HepG2 (cell line): ENCODE data around the gene HS3ST3B1. TPM values are rescaled to one million over a fixed set of nuclear protein-coding genes. Genes with fewer than 3 reads are reported as not detected.

Experiments
- ATAC-seq: fragments of 200-7000 bp; cut with Tn5 transposase; 3 replicates; pipeline ENCODE4 v1.9.1; 2020; ENCODE audit warnings: mild to moderate bottlenecking, moderate library complexity
- BruUV-seq: library from RNA; stranded (reverse); fragments of 400-500 nt; replicated peaks from 2 replicates; lab custom pipeline; 2021; lab: Mats Ljungman, UMichigan
- CTCF ChIA-PET: fragments of 300-600 bp; formaldehyde crosslinking; extraction: SDS; loops from one replicate; lab custom pipeline; 2021; ENCODE audit warnings: low total read pairs, inconsistent platforms, low intra/inter-chr PET ratio; lab: Yijun Ruan, JAX
- POLR2A ChIA-PET: fragments of 350-600 bp; sonication (Branson Sonifier 250); formaldehyde crosslinking; loops from one replicate; lab custom pipeline; 2020; ENCODE audit warnings: antibody characterized with exemption, inconsistent platforms; lab: Yijun Ruan, JAX
- DNase-seq: peaks from one replicate; pipeline ENCODE4 v3.0.0-alpha.2; 2015; ENCODE audit warnings: low spot score
- FAIRE-seq: peaks from 3 replicates; lab custom pipeline; 2011; peaks lifted over from hg19 to GRCh38; lab: Jason Lieb, UNC
- H2AFZ ChIP-seq: one replicate; pipeline ENCODE4 v1.6.1; 2011; ENCODE audit warnings: low read length, inconsistent platforms
- H3K27ac ChIP-seq: fragments of 300-600 bp; 3 replicates; pipeline ENCODE4 v1.8.0; 2011; ENCODE audit warnings: mixed run types, mild to moderate bottlenecking, mixed read lengths, low read length, inconsistent platforms; ENCODE audit not compliant: insufficient read depth; ENCODE audit errors: extremely low read length
- H3K27me3 ChIP-seq, 2 experiments: fragments of 200-600 bp in 1 of 2; 2 replicates in 1 of 2; 3 replicates in 1 of 2; pipeline versions ENCODE4 v1.6.0 to v1.8.0; 2011; ENCODE audit warnings: low read length in 2 of 2, mild to moderate bottlenecking in 2 of 2, moderate library complexity in 2 of 2, inconsistent platforms in 1 of 2; ENCODE audit not compliant: insufficient read depth in 2 of 2, control insufficient read depth in 1 of 2
- H3K36me3 ChIP-seq, 2 experiments: fragments of 200-600 bp in 1 of 2; replicated peaks in 1 of 2; 2 replicates in 1 of 2; 3 replicates in 1 of 2; pipeline versions ENCODE4 v1.5.1 to v1.8.0; 2011; ENCODE audit warnings: low read length in 2 of 2, inconsistent platforms in 1 of 2; ENCODE audit not compliant: insufficient read depth in 2 of 2, control insufficient read depth in 1 of 2
- H3K4me1 ChIP-seq: 2 replicates; pipeline ENCODE4 v1.5.1; 2012; ENCODE audit warnings: low read length, inconsistent platforms; ENCODE audit not compliant: insufficient read depth
- H3K4me2 ChIP-seq: 2 replicates; pipeline ENCODE4 v1.6.0; 2011; ENCODE audit warnings: low read depth, low read length, inconsistent platforms
- H3K4me3 ChIP-seq, 3 experiments: fragments of 200-600 bp in 1 of 3; sonication (generic), shearing (Covaris generic) in 1 of 3; replicated peaks in 1 of 3; 2 replicates each; pipeline ENCODE4 v1.5.1; 2011 to 2016; ENCODE audit warnings: low read length in 3 of 3, inconsistent platforms in 2 of 3, low read depth in 2 of 3, mild to moderate bottlenecking in 2 of 3, control low read depth in 1 of 3, mixed read lengths in 1 of 3; ENCODE audit not compliant: insufficient read depth in 1 of 3
- H3K79me2 ChIP-seq: one replicate; pipeline ENCODE4 v1.6.1; 2011; ENCODE audit warnings: low read length, inconsistent platforms; ENCODE audit not compliant: insufficient read depth
- H3K9ac ChIP-seq: 2 replicates; pipeline ENCODE4 v1.6.0; 2011; ENCODE audit warnings: mild to moderate bottlenecking, low read depth, low read length, inconsistent platforms; ENCODE audit not compliant: insufficient read depth
- H3K9me3 ChIP-seq: 2 replicates; pipeline ENCODE4 v1.5.1; 2012; ENCODE audit warnings: mild to moderate bottlenecking, low read length
- H4K20me1 ChIP-seq: 2 replicates; pipeline ENCODE4 v1.6.0; 2011; ENCODE audit warnings: inconsistent platforms, mild to moderate bottlenecking, low read length, moderate library complexity; ENCODE audit not compliant: insufficient read depth
- FOXM1 ChIP-seq: sonication (generic); formaldehyde crosslinking; IDR thresholded peaks from 2 replicates; pipeline ENCODE4 v1.5.0; 2020; ENCODE audit warnings: missing genetic modification reagents
- HNRNPLL ChIP-seq: fragments of 200-400 bp; formaldehyde crosslinking; IDR thresholded peaks from 2 replicates; pipeline ENCODE4 v1.6.1; 2017; ENCODE audit warnings: mild to moderate bottlenecking, low read depth, low read length; ENCODE audit not compliant: poor library complexity, severe bottlenecking
- NFE2L1 ChIP-seq: sonication (generic); formaldehyde crosslinking; IDR thresholded peaks from 2 replicates; pipeline ENCODE4 v1.4.0; 2020; ENCODE audit warnings: missing genetic modification reagents, mild to moderate bottlenecking, borderline replicate concordance
- POLR2A ChIP-seq, 2 experiments: IDR thresholded peaks; 2 replicates each; pipeline ENCODE4 v1.6.1; 2011; ENCODE audit warnings: low read depth in 2 of 2, low read length in 2 of 2, mild to moderate bottlenecking in 1 of 2, moderate library complexity in 1 of 2; ENCODE audit not compliant: insufficient read depth in 1 of 2
- RFXANK ChIP-seq: IDR thresholded peaks from 2 replicates; pipeline ENCODE4 v1.6.1; 2016
- TGIF2 ChIP-seq: IDR thresholded peaks from 2 replicates; pipeline ENCODE4 v1.6.1; 2016; ENCODE audit warnings: control low read depth, missing compliant biosample characterization
- ZKSCAN5 ChIP-seq: sonication (generic); formaldehyde crosslinking; IDR thresholded peaks from 2 replicates; pipeline ENCODE4 v1.5.1; 2020; ENCODE audit warnings: mild to moderate bottlenecking, missing genetic modification reagents
- ZNF350 ChIP-seq: sonication (generic); formaldehyde crosslinking; IDR thresholded peaks from 2 replicates; pipeline ENCODE4 v1.4.0; 2020; ENCODE audit warnings: mild to moderate bottlenecking, low read depth, missing genetic modification reagents, borderline replicate concordance
- ZNF761 ChIP-seq: sonication (generic); formaldehyde crosslinking; conservative IDR thresholded peaks from 2 replicates; pipeline ENCODE4 v1.4.0; 2020; ENCODE audit warnings: mild to moderate bottlenecking, missing genetic modification reagents
- WGBS: methylation state at CpG from one replicate; pipeline ENCODE4 v1.1.6; 2017; ENCODE audit warnings: low lambda C conversion rate; 5-methylcytosine and 5-hydroxymethylcytosine counted together
- in situ Hi-C: cut with HindIII; loops from 2 replicates; pipeline ENCODE4 v1.10.0; 2017; ENCODE audit warnings: low pct_unique_long_range_greater_than_20kb; ENCODE audit not compliant: extremely low pct_ligation_motif_present
- intact Hi-C: fragments of 100-400 bp; cut with micrococcal nuclease; formaldehyde crosslinking; loops from one replicate; pipeline ENCODE4 v1.10.0; 2022; ENCODE audit not compliant: unreplicated experiment
- polyA plus RNA-seq, 8 experiments: library from polyadenylated mRNA; depleted of rRNA in 3 of 8; stranded (reverse) in 7 of 8; unstranded in 1 of 8; fragments of >200 nt; fragmentation: Illumina TruSeq in 4 of 8; extraction: Trizol in 4 of 8; gene quantifications; 2 replicates each; pipeline versions ENCODE4 v1.2.1 to v1.2.3, GENCODE V29; 2011 to 2016; ENCODE audit warnings: low read depth in 4 of 8, missing spikeins in 1 of 8, mixed read lengths in 1 of 8; ENCODE audit not compliant: insufficient read depth in 1 of 8
- total RNA-seq, 5 experiments: library from RNA; depleted of rRNA; stranded (reverse); fragments of >200 nt; fragmentation: Illumina TruSeq; extraction: Trizol; gene quantifications; 2 replicates each; pipeline ENCODE4 v1.2.3, GENCODE V29; 2016; ENCODE audit warnings: low read depth in 1 of 5
- TF ChIP-seq, protein P1 (sequence below): sonication (generic); formaldehyde crosslinking; IDR thresholded peaks from 2 replicates; pipeline ENCODE4 v1.4.0; 2020; ENCODE audit warnings: missing genetic modification reagents
- TF ChIP-seq, protein P2 (sequence below): sonication (generic); formaldehyde crosslinking; IDR thresholded peaks from 2 replicates; pipeline ENCODE4 v1.5.0; 2020; ENCODE audit warnings: mild to moderate bottlenecking, missing genetic modification reagents
- TF ChIP-seq, protein P3 (sequence below): sonication (generic); formaldehyde crosslinking; IDR thresholded peaks from 2 replicates; pipeline ENCODE4 v1.5.1; 2020; ENCODE audit warnings: mild to moderate bottlenecking, missing genetic modification reagents, borderline replicate concordance
- TF ChIP-seq, protein P4 (sequence below): sonication (generic); formaldehyde crosslinking; IDR thresholded peaks from 2 replicates; pipeline ENCODE4 v1.8.1; 2023; ENCODE audit warnings: missing genetic modification reagents, mild to moderate bottlenecking, borderline replicate concordance

The HS3ST3B1 gene
- total and polyA plus RNA-seq, 2 of the 13 experiments (the other 11 are each of a cell fraction or from before 2014, with no cell fraction given): 15.7 to 39.5 TPM

DNA sequence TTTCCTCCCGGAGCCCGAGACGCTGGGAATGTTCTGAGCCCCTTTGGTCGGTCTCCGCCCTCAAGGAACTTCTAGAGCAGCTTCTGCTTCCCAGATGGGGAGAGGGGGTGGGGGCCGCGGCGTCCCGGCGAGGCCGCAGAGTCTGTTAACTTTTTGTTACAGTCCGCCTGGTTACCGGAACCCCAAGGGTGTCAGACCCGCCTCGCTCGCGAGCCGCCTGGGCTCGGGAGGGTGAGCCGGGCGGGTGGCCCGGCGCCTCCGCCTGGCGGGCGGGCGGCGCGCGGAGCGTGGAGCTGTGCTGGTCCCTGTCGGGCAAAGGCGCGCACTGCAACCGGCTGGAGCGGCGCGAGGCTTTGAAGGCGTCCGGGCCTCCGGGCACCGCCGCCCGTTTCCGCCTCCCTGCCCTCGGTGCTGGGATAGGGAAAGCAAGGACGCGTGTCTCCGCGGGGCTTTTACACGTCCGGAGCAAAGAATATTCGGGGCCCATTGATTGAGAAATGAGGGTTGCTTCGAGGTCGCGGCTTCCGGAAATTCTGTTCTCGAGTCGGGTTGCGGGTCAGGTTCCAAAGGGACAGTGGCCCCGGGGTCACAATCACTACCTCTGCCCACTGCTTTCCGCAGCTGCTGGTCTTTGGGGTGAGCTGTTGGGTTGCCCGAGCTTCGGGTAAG, 1.7 kb downstream of the HS3ST3B1 start:
- H3K4me2 ChIP-seq: peak overlapping the region; percentile 95
- 0% methylated on average over 33 of the region's 64 CpGs for WGBS
- H2AFZ ChIP-seq: no peak overlapping the region
- CTCF ChIA-PET: interaction anchor here (0.9 to 1.5 kb wide), 3 partner anchors 34 to 705 kb away, joined by 4 to 7 read pairs (median 5); no protein-coding TSS in a partner anchor
- FAIRE-seq (no peak), DNase-seq (peak; percentile 48), ATAC-seq (peak; percentile 24)
- H3K9me3 ChIP-seq: no peaks in the 10 kb centered on the region
- peaks cover 32% of the 10 kb centered on the region for H3K4me1 ChIP-seq
- BruUV-seq: TSS peak; percentile 26
- POLR2A ChIA-PET: interaction anchor here (0.6 to 14.0 kb wide), 4 partner anchors 26 to 120 kb away, joined by 3 to 288 read pairs (median 4); no protein-coding TSS in a partner anchor
- in situ Hi-C loops (no loop called here), intact Hi-C loops (loop anchor here (1.0 to 10.0 kb wide), 2 partner anchors 482 to 705 kb away; no protein-coding TSS in a partner anchor)
- peak overlapping the region; percentile 92 to 99 (median 99) for H3K4me3 ChIP-seq
- peaks cover 81% of the 10 kb centered on the region for H3K79me2 ChIP-seq
- peak overlapping the region; percentile 93 for H3K27ac ChIP-seq
- H3K27me3 ChIP-seq: no peaks in the 10 kb centered on the region; a peak in 1 of 5 replicates
- peaks cover 22% of the 10 kb centered on the region for H4K20me1 ChIP-seq
- 0 out of 5 replicates have a peak, but pooled peaks cover 0 to 3% of the 10 kb centered on the region in 2 experiments for H3K36me3 ChIP-seq
- peak overlapping the region; percentile 90 for H3K9ac ChIP-seq
- no peak for TF ChIP-seq POLR2A (IDR thresholded peaks at IDR 0.05; ENCODE audit: insufficient read depth in 1 of 2, low read depth in 2 of 2, low read length in 2 of 2)
- TF ChIP-seq ZKSCAN5: no peak
- TF ChIP-seq TGIF2: 0 out of 2 replicates have a peak, but pooled peaks have one; percentile 13
- TF ChIP-seq HNRNPLL: no peak
- TF ChIP-seq RFXANK (CRISPR knock-in tag): no peak
- TF ChIP-seq, protein P1, sequence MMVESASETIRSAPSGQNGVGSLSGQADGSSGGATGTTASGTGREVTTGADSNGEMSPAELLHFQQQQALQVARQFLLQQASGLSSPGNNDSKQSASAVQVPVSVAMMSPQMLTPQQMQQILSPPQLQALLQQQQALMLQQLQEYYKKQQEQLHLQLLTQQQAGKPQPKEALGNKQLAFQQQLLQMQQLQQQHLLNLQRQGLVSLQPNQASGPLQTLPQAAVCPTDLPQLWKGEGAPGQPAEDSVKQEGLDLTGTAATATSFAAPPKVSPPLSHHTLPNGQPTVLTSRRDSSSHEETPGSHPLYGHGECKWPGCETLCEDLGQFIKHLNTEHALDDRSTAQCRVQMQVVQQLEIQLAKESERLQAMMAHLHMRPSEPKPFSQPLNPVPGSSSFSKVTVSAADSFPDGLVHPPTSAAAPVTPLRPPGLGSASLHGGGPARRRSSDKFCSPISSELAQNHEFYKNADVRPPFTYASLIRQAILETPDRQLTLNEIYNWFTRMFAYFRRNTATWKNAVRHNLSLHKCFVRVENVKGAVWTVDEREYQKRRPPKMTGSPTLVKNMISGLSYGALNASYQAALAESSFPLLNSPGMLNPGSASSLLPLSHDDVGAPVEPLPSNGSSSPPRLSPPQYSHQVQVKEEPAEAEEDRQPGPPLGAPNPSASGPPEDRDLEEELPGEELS: no peak
- TF ChIP-seq, protein P2, sequence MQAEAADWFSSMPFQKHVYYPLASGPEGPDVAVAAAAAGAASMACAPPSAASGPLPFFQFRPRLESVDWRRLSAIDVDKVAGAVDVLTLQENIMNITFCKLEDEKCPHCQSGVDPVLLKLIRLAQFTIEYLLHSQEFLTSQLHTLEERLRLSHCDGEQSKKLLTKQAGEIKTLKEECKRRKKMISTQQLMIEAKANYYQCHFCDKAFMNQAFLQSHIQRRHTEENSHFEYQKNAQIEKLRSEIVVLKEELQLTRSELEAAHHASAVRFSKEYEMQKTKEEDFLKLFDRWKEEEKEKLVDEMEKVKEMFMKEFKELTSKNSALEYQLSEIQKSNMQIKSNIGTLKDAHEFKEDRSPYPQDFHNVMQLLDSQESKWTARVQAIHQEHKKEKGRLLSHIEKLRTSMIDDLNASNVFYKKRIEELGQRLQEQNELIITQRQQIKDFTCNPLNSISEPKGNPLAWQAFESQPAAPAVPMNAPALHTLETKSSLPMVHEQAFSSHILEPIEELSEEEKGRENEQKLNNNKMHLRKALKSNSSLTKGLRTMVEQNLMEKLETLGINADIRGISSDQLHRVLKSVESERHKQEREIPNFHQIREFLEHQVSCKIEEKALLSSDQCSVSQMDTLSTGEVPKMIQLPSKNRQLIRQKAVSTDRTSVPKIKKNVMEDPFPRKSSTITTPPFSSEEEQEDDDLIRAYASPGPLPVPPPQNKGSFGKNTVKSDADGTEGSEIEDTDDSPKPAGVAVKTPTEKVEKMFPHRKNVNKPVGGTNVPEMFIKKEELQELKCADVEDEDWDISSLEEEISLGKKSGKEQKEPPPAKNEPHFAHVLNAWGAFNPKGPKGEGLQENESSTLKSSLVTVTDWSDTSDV (CRISPR knock-in tag): 0 out of 2 replicates have a peak, but pooled peaks have one; percentile 48
- no peak for TF ChIP-seq ZNF350
- TF ChIP-seq, protein P3, sequence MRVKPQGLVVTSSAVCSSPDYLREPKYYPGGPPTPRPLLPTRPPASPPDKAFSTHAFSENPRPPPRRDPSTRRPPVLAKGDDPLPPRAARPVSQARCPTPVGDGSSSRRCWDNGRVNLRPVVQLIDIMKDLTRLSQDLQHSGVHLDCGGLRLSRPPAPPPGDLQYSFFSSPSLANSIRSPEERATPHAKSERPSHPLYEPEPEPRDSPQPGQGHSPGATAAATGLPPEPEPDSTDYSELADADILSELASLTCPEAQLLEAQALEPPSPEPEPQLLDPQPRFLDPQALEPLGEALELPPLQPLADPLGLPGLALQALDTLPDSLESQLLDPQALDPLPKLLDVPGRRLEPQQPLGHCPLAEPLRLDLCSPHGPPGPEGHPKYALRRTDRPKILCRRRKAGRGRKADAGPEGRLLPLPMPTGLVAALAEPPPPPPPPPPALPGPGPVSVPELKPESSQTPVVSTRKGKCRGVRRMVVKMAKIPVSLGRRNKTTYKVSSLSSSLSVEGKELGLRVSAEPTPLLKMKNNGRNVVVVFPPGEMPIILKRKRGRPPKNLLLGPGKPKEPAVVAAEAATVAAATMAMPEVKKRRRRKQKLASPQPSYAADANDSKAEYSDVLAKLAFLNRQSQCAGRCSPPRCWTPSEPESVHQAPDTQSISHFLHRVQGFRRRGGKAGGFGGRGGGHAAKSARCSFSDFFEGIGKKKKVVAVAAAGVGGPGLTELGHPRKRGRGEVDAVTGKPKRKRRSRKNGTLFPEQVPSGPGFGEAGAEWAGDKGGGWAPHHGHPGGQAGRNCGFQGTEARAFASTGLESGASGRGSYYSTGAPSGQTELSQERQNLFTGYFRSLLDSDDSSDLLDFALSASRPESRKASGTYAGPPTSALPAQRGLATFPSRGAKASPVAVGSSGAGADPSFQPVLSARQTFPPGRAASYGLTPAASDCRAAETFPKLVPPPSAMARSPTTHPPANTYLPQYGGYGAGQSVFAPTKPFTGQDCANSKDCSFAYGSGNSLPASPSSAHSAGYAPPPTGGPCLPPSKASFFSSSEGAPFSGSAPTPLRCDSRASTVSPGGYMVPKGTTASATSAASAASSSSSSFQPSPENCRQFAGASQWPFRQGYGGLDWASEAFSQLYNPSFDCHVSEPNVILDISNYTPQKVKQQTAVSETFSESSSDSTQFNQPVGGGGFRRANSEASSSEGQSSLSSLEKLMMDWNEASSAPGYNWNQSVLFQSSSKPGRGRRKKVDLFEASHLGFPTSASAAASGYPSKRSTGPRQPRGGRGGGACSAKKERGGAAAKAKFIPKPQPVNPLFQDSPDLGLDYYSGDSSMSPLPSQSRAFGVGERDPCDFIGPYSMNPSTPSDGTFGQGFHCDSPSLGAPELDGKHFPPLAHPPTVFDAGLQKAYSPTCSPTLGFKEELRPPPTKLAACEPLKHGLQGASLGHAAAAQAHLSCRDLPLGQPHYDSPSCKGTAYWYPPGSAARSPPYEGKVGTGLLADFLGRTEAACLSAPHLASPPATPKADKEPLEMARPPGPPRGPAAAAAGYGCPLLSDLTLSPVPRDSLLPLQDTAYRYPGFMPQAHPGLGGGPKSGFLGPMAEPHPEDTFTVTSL (CRISPR knock-in tag): no peak
- TF ChIP-seq ZNF761 (CRISPR knock-in tag): no peak
- no peak for TF ChIP-seq NFE2L1 (CRISPR knock-in tag)
- no peak for TF ChIP-seq FOXM1
- TF ChIP-seq, protein P4, sequence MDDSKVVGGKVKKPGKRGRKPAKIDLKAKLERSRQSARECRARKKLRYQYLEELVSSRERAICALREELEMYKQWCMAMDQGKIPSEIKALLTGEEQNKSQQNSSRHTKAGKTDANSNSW (CRISPR knock-in tag): no peak
